ENCODE measurements around the gene AOC3. TPM values are rescaled to one million over a fixed set of nuclear protein-coding genes. Genes with fewer than 3 reads are reported as not detected.

AOC3 gene
- total and polyA plus RNA-seq, 2 of the 4 experiments (the other 2 are of a cell fraction) = 0.17 TPM; not detected in 1

DNA sequence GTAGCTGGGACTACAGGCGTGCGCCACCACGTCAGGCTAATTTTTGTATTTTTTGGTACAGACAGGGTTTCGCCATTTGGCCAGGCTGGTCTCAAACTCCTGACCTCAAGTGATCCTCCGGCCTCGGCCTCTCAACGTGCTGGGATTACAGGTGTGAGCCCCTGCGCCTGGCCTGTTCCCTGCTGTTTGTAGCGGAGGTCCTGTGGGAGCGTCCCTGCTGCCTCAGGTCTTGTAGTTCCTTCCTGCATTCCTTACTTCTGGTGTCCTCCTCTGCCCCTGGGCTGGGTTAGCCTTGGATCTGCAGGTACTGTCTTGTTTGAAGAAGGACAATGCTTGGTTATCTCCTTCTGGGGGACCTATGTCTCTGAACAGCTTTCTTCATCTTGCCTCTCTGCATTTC is 26.0 kb downstream of the AOC3 start:
- Histone ChIP-seq H3K4me1 (ENCODE audit: control insufficient read depth, insufficient read depth, low read length) (peaks cover 4% of the 10 kb centered on the region; the same call in 1 of the 2 replicates), H3K9me3 (ENCODE audit: control insufficient read depth, insufficient read depth, low read length) (no peaks in the 10 kb centered on the region), H2BK5ac (ENCODE audit: low read depth, low read length, poor library complexity, severe bottlenecking) (no peak overlapping the region), H2BK20ac (ENCODE audit: low read depth, low read length) (no peak overlapping the region), H4K8ac (ENCODE audit: low read depth in 2 of 2, low read length in 2 of 2) (no peak overlapping the region), H4K20me1 (ENCODE audit: insufficient read depth, low read length) (no peaks in the 10 kb centered on the region), H3K4me2 (ENCODE audit: low read depth, low read length) (no peak overlapping the region), H3K9me1 (ENCODE audit: insufficient read depth, low read length) (no peaks in the 10 kb centered on the region), H3K4ac (ENCODE audit: low read depth, low read length) (no peak overlapping the region), H3K27me3 (ENCODE audit: control insufficient read depth, insufficient read depth, low read length) (peaks cover 30% of the 10 kb centered on the region), H2BK15ac (ENCODE audit: low read depth, low read length) (no peak overlapping the region), H3K36me3 (ENCODE audit: control insufficient read depth, insufficient read depth, low read length) (no peaks in the 10 kb centered on the region), H4K91ac (ENCODE audit: insufficient read depth, low read depth, low read length) (no peak overlapping the region), H2AK5ac (ENCODE audit: low read depth, low read length) (no peak overlapping the region), H2AK9ac (replicated peaks; ENCODE audit: low read depth, low read length, poor library complexity) (no peak overlapping the region), H4K5ac (ENCODE audit: low read depth, low read length) (no peak overlapping the region), H3K23ac (ENCODE audit: low read depth, low read length) (no peak overlapping the region), H3K56ac (ENCODE audit: extremely low read depth, insufficient read depth, low read length) (no peak overlapping the region), H2BK120ac (ENCODE audit: low read depth, low read length) (no peak overlapping the region), H2AFZ (replicated peaks; ENCODE audit: low read length, poor library complexity) (no peak overlapping the region), H3K4me3 (ENCODE audit: insufficient read depth, low read depth, low read length) (no peak overlapping the region), H3K9ac (ENCODE audit: low read depth, low read length) (no peak overlapping the region), H3K79me1 (ENCODE audit: low read depth in 1 of 2, low read length in 2 of 2) (no peaks in the 10 kb centered on the region), H3K18ac (ENCODE audit: low read depth, low read length) (no peak overlapping the region), H3K27ac (ENCODE audit: insufficient read depth, low read length) (no peak overlapping the region), H3K14ac (replicated peaks; ENCODE audit: low read depth, low read length) (no peak overlapping the region)
- CTCF ChIA-PET = no interaction called here
- DNase-seq = no peak
- no peak for TF ChIP-seq CEBPB (IDR thresholded peaks at IDR 0.05; ENCODE audit: low read depth, low read length)
- TF ChIP-seq MXI1 (IDR thresholded peaks at IDR 0.05; ENCODE audit: borderline replicate concordance, low read depth, low read length) = no peak
- TF ChIP-seq POLR2A (IDR thresholded peaks at IDR 0.05; ENCODE audit: low read depth, low read length) = no peak
- TF ChIP-seq CHD1 (IDR thresholded peaks at IDR 0.05; ENCODE audit: low read depth, low read length) = no peak
- no peak for TF ChIP-seq SMC3 (IDR thresholded peaks at IDR 0.05; ENCODE audit: low read depth, low read length)
- no peak for TF ChIP-seq MAZ (IDR thresholded peaks at IDR 0.05; ENCODE audit: borderline replicate concordance, low read depth, low read length)
- no peak for TF ChIP-seq RAD21 (IDR thresholded peaks at IDR 0.05; ENCODE audit: low read length)
- TF ChIP-seq USF2 (IDR thresholded peaks at IDR 0.05; ENCODE audit: low read depth, low read length) = no peak
- TF ChIP-seq, protein P1, sequence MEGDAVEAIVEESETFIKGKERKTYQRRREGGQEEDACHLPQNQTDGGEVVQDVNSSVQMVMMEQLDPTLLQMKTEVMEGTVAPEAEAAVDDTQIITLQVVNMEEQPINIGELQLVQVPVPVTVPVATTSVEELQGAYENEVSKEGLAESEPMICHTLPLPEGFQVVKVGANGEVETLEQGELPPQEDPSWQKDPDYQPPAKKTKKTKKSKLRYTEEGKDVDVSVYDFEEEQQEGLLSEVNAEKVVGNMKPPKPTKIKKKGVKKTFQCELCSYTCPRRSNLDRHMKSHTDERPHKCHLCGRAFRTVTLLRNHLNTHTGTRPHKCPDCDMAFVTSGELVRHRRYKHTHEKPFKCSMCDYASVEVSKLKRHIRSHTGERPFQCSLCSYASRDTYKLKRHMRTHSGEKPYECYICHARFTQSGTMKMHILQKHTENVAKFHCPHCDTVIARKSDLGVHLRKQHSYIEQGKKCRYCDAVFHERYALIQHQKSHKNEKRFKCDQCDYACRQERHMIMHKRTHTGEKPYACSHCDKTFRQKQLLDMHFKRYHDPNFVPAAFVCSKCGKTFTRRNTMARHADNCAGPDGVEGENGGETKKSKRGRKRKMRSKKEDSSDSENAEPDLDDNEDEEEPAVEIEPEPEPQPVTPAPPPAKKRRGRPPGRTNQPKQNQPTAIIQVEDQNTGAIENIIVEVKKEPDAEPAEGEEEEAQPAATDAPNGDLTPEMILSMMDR (conservative IDR thresholded peaks at IDR 0.05; ENCODE audit: low read depth, low read length) = no peak
- no TSS peak for BruUV-seq (replicated peaks)
- WGBS, 2 experiments (ENCODE audit: extremely low coverage in 2 of 2, insufficient read length in 1 of 2) = 78% methylated on average over 5 of the region's 10 CpGs; no CpG with 5 or more reads in 1 of the 2 experiments
- dilution Hi-C loops (cut with HindIII; ENCODE audit: low sequenced_read_pairs, unreplicated experiment) (no loop called here), intact Hi-C loops (cut with micrococcal nuclease) (no loop called here), in situ Hi-C loops (cut with MboI; ENCODE audit: low sequenced_read_pairs) (loop anchor here (25.0 kb wide), 1 partner anchor 435 kb away; no protein-coding TSS in a partner anchor)
- ATAC-seq (ENCODE audit: low read depth) = no peak
- POLR2A ChIA-PET (ENCODE audit: unreplicated experiment) = no interaction called here

Data from IMR-90 (cell line).